ENCODE results near the gene MRPS16.

The MRPS16 gene

DNA sequence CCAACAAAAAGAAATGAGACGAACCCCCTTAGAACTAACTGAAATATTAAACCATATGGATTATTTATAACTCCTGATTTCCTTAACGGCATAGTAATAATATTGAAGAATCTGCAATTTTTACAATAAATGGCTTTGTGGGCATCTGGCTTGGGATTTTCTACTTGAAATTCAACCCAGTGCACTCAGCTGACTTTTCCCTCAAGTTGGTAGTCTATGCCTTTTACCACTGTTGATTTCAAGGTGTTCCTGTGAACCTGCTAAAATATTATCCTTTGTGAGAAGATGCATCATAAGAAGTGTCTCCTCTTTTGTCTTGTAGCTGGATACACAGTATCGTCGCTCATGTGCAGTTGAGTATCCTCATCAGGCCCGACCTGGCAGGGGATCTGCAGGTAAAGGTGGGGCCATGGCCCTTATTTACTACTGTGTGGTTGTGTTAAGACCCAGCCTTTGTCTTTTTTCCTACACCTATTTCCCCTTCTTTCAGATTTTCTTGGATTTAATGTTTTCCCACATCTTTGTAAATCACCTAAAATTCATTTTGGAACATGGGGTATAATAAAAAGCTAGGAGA lies 13.4 kb downstream of the MRPS16 start:
- no peak for DNase-seq

GRCh38 chr10:73234695-73235094 lies 17.7 kb downstream of the MRPS16 start:
- DNase-seq, result no peak

- no peak for DNase-seq
These were observed 18.6 kb downstream of the MRPS16 start for GRCh38 chr10:73233883-73234282.

GRCh38 chr10:73232887-73233286 lies 19.6 kb downstream of the MRPS16 start:
- DNase-seq, result no peak

GRCh38 chr10:73229567-73229966 lies 22.9 kb downstream of the MRPS16 start:
- DNase-seq, result no peak

GRCh38 chr10:73228247-73228646 lies 24.2 kb downstream of the MRPS16 start:
- no peak for DNase-seq

DNA sequence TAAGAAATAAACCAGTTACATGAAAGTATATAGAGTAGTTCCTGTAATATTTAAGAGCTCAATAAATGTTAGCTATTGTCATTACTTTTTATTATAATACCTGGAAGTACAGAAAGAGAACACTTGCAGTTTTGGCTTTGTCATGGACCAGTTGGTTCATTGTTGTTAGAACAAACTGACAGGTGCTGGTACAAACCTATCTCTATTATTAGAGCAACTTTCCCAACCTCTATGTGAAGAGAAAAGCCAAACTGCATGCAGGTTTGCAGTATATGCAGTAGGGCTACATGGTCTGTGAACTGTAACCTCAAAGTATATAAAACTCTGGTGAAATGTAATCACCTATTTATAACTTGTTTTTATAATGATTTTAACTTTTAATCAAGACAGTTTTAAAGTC lies 25.8 kb downstream of the MRPS16 start:
- no peak for DNase-seq

- DNase-seq, result no peak
These were observed 26.9 kb downstream of the MRPS16 start for GRCh38 chr10:73225518-73225917.

- no peak for DNase-seq
These were observed 31.5 kb downstream of the MRPS16 start for GRCh38 chr10:73220989-73221388.

- DNase-seq, result no peak
These were observed 33.1 kb downstream of the MRPS16 start for GRCh38 chr10:73219384-73219783.

DNA sequence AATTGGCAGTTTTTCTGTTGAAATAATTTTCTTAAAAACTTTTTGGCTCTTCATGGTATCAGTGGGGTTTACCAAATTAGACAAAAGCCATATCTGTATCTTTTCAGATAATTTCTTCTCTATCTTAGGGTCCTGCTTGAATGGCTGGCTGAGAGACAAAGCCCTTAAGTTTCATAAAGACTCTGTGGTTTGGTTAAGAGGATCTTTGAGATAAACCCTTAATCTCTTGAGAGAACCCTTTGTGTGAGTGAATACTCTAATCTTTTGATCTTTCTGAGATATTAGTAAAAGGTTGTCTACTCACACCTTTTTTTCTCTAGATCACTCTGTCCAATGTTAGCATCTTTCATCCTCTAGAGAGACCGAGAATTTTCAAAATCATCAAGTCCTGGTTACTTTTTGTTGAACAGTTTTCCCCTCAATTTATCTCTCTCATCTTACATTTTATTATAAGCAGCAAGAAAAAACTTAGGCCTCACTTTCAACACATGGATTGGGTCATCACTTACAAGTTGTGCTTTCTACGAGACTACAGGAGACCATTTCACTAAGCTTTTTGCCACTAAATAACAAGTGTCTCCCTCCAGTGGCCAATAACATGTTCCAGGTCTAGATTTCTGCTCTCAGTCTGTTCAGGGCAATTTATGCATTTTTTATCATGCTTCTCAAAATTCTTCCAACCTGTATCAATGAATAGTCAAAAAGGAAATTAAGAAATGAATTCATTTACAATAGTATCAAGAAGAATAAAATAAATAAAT lies 33.8 kb downstream of the MRPS16 start:
- no peak for DNase-seq

DNA sequence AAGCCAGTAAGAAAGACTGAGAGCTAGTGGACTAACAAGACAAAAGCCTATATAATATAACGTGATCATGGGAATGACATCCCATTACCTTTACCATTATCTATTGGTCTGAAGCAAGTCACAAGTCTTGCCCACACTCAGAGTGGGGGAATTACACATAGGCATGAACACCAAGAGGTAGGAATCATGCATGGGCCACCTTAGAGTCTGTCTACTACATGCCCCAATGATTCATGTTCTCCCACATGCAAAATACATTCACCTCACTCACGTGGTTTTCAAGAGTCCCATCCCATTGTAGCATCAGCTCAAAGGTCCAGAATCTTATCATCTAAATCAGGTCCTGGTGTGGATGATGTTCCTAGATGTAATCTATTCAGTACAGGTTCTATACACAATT lies 34.8 kb downstream of the MRPS16 start:
- no peak for DNase-seq

- DNase-seq, result no peak
These were observed 36.7 kb downstream of the MRPS16 start for GRCh38 chr10:73215749-73216148.

DNA sequence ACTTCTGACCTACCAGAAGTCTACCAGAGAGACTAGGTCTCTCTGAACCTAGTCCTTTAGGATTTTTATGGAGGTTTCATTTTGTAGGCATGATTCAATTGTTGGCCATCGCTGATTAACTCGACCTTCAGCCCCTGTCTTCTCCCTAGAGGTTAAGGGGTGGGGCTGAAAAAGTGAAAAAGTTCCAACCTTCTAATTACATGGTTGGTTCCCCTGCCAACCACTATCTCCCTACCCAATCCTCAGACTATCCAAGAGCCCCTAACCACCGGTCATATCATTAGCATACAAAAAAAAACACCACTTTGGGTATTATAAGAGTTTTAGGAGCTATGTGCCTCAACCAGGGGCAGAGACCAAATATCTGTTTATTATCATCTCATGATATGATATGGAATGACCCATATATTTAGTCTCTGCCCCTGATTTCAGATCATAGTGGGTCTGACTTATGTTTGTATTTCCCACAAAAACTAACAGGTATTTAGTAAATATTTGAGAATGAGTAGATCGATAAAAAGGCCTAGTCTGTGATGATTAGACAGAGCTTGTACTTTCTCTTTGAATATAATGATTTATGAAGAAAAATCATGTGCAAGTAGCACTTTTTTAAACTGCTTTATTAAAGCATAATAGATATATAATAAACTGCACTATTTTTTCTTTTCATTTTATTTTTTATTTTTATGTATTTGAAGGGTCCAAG lies 41.2 kb downstream of the MRPS16 start:
- DNase-seq, result no peak

DNA sequence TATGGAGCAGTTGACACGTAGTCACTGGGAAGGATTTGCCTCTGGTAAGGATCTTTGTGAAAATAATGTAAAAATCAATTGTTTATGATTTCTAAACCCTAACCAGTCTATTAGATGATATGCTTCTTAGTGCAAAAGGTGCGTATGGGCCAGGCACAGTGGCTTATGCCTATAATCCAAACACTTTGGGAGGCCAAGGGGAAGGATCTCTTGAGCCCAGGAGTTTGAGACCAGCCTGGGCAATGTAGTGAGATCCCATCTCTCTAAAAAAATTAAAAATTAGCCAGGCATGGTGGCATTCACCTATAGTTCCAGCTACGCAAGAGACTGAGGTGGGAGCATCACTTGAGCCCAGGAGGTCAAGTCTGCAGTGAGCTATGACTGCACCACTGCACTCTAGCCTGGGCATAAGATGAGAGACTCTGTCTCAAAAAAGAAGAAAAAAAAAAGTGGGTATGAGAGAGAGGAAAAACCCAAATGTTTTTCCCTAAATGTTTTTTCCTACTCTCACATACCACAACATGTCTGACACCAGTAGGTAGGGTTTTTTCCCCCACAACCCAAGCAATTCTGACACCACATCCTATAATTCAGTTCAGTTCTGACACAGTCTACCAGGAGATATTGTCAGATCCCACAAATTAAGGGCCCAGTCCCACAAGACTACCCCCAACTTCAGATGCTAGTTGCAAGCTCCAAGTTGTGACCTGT lies 41.9 kb downstream of the MRPS16 start:
- DNase-seq, result no peak

GRCh38 chr10:73209705-73210104 lies 42.7 kb downstream of the MRPS16 start:
- DNase-seq, result no peak

- DNase-seq, result no peak
These were observed 44.6 kb downstream of the MRPS16 start for GRCh38 chr10:73207883-73208282.

DNA sequence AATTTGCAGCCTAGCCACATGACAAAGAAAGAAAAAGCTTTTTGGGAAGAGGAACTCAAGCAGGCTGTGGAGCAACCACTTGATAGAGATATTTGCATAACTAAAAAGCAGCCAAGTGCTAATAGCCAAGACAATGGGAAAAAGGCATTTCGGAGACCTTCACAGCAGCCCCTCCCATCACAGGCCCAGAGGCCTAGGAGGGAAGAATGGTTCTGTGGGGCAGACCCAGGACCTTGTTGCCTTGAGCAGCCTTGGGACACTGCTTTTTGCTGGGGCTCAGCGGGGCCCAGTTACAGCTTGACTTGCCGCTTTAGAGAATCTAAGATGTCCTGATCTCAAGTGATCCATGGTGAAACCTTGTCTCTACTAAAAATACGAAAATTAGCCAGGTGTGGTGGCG lies 46.1 kb downstream of the MRPS16 start:
- no peak for DNase-seq

- no peak for DNase-seq
These were observed 46.6 kb downstream of the MRPS16 start for GRCh38 chr10:73205890-73206289.

GRCh38 chr10:73205081-73205480 lies 47.4 kb downstream of the MRPS16 start:
- DNase-seq, result no peak

Measured in stimulated activated naive CD4-positive, alpha-beta T cell treated with Interleukin-2 at 50 U/mL for 16 hours (primary cell).